WTC11 (cell line): ENCODE results near the gene HACD3. TPM values are rescaled to one million over a fixed set of nuclear protein-coding genes. Genes with fewer than 3 reads are reported as not detected.
"Not testable (repeated sequence)": the region's sequence is repeated elsewhere in the genome, so short reads cannot be mapped to it uniquely, and the experiment has no call there.

Experiments used
- ATAC-seq: fragments of 200-7000 bp; cut with Tn5 transposase; 2 replicates; pipeline ENCODE4 v1.10.0; 2021; ENCODE audit warnings: mild to moderate bottlenecking, moderate library complexity
- CTCF ChIA-PET: fragments of 300-600 bp; sonication (Branson Sonifier 250); formaldehyde crosslinking; loops from one replicate; lab custom pipeline; 2021; ENCODE audit warnings: antibody characterized with exemption; lab: Charles Lee
- POLR2A ChIA-PET: fragments of 350-600 bp; sonication (Branson Sonifier 250); formaldehyde crosslinking; loops from one replicate; lab custom pipeline; 2021; ENCODE audit warnings: antibody characterized with exemption; lab: Charles Lee
- DNase-seq: peaks from one replicate; pipeline ENCODE4 v3.0.0; 2021; ENCODE audit warnings: low spot score
- H3K27ac Mint-ChIP-seq: 2 replicates; pipeline ENCODE4 v1.8.0; 2021; ENCODE audit warnings: mixed read lengths
- H3K27me3 Mint-ChIP-seq: 2 replicates; pipeline ENCODE4 v1.8.0; 2021; ENCODE audit warnings: low read depth, mild to moderate bottlenecking, moderate library complexity, mixed read lengths
- H3K36me3 Mint-ChIP-seq: 2 replicates; pipeline ENCODE4 v1.8.0; 2021; ENCODE audit warnings: mixed read lengths
- H3K4me1 Mint-ChIP-seq: 2 replicates; pipeline ENCODE4 v1.8.0; 2022; ENCODE audit warnings: mixed read lengths
- H3K4me3 Mint-ChIP-seq: 2 replicates; pipeline ENCODE4 v1.8.0; 2021; ENCODE audit warnings: mild to moderate bottlenecking, moderate library complexity, mixed read lengths
- H3K9me3 Mint-ChIP-seq: 2 replicates; pipeline ENCODE4 v1.8.0; 2021; ENCODE audit warnings: mixed read lengths
- ARID4B ChIP-seq: sonication (generic); formaldehyde crosslinking; IDR thresholded peaks from 2 replicates; pipeline ENCODE4 v1.8.0; 2023; ENCODE audit warnings: missing genetic modification reagents, mild to moderate bottlenecking, borderline replicate concordance
- ATF6 ChIP-seq: sonication (generic); formaldehyde crosslinking; IDR thresholded peaks from 2 replicates; pipeline ENCODE4 v1.8.1; 2023; ENCODE audit warnings: mild to moderate bottlenecking, missing genetic modification reagents
- CTCF ChIP-seq: fragments of 200-600 bp; IDR thresholded peaks from 2 replicates; pipeline ENCODE4 v1.8.0; 2022; ENCODE audit warnings: antibody characterized with exemption
- FOXK1 ChIP-seq: sonication (generic); formaldehyde crosslinking; IDR thresholded peaks from 2 replicates; pipeline ENCODE4 v1.8.0; 2022; ENCODE audit warnings: mild to moderate bottlenecking, moderate library complexity, missing genetic modification reagents
- GTF2I ChIP-seq: fragments of 250-450 bp; sonication (Bioruptor Pico); conservative IDR thresholded peaks from 2 replicates; pipeline ENCODE4 v1.4.0; 2021; ENCODE audit warnings: mild to moderate bottlenecking
- HMGA2 ChIP-seq: fragments of 250-450 bp; sonication (Bioruptor Pico); IDR thresholded peaks from 2 replicates; pipeline ENCODE4 v1.4.0; 2021; ENCODE audit warnings: mild to moderate bottlenecking, moderate library complexity
- HMGXB4 ChIP-seq: sonication (generic); formaldehyde crosslinking; IDR thresholded peaks from 2 replicates; pipeline ENCODE4 v1.8.1; 2023; ENCODE audit warnings: mild to moderate bottlenecking, moderate library complexity, missing genetic modification reagents
- IRF1 ChIP-seq: sonication (generic); formaldehyde crosslinking; IDR thresholded peaks from 2 replicates; pipeline ENCODE4 v1.8.0; 2023; ENCODE audit warnings: missing genetic modification reagents
- IRF2 ChIP-seq: sonication (generic); formaldehyde crosslinking; IDR thresholded peaks from 2 replicates; pipeline ENCODE4 v1.8.0; 2022; ENCODE audit warnings: low read depth, missing genetic modification reagents, borderline replicate concordance
- JUN ChIP-seq: sonication (generic); formaldehyde crosslinking; IDR thresholded peaks from 2 replicates; pipeline ENCODE4 v1.8.0; 2023; ENCODE audit warnings: mild to moderate bottlenecking, missing genetic modification reagents
- PREB ChIP-seq: sonication (generic); formaldehyde crosslinking; IDR thresholded peaks from 2 replicates; pipeline ENCODE4 v1.8.1; 2022; ENCODE audit warnings: mild to moderate bottlenecking, missing genetic modification reagents, moderate library complexity, borderline replicate concordance
- RELA ChIP-seq: sonication (generic); formaldehyde crosslinking; IDR thresholded peaks from 2 replicates; pipeline ENCODE4 v1.8.1; 2022; ENCODE audit warnings: missing genetic modification reagents, mild to moderate bottlenecking, borderline replicate concordance
- TEAD1 ChIP-seq: sonication (generic); formaldehyde crosslinking; IDR thresholded peaks from 2 replicates; pipeline ENCODE4 v1.8.0; 2022; ENCODE audit warnings: mild to moderate bottlenecking, missing genetic modification reagents
- ZNF219 ChIP-seq: sonication (generic); formaldehyde crosslinking; IDR thresholded peaks from 2 replicates; pipeline ENCODE4 v1.8.0; 2023; ENCODE audit warnings: missing genetic modification reagents, mild to moderate bottlenecking, borderline replicate concordance
- ZNF281 ChIP-seq: sonication (generic); formaldehyde crosslinking; IDR thresholded peaks from 2 replicates; pipeline ENCODE4 v1.8.0; 2023; ENCODE audit warnings: mild to moderate bottlenecking, missing genetic modification reagents
- total RNA-seq: library from RNA; stranded (reverse); gene quantifications from 3 replicates; pipeline ENCODE4 v1.2.3, GENCODE V29; 2021

HACD3 gene
- total RNA-seq, 1 experiment from 2014 or later: 95.9 TPM

- ATAC-seq (no peak), DNase-seq (no peak)
- POLR2A ChIA-PET: no interaction called here
- Mint-ChIP-seq H3K36me3 (peaks cover 4% of the 10 kb centered on the region), H3K4me3 (no peak overlapping the region), H3K4me1 (peaks cover 22% of the 10 kb centered on the region), H3K27me3 (no peaks in the 10 kb centered on the region), H3K9me3 (peaks cover 3% of the 10 kb centered on the region; the same call in 1 of the 2 replicates), H3K27ac (peak overlapping the region; percentile 20; the same call in 1 of the 2 replicates)
- CTCF ChIA-PET: no interaction called here
- no peak for TF ChIP-seq GTF2I (CRISPR knock-in tag)
- no peak for TF ChIP-seq ZNF219 (CRISPR knock-in tag)
- TF ChIP-seq, all 79 proteins: peak for 0
Measured at GRCh38 chr15:65547841-65548240, 17.6 kb downstream of the HACD3 start.

GRCh38 chr15:65549288-65549687 is 19.0 kb downstream of the HACD3 start:
- not testable (repeated sequence) for H3K27ac Mint-ChIP-seq
- CTCF ChIA-PET: interaction anchor here (0.6 to 1.2 kb wide), 3 partner anchors 62 to 747 kb away, joined by 3 to 4 read pairs (median 3); partner anchors contain the start of gene INTS14

GRCh38 chr15:65550681-65551098 is 20.4 kb downstream of the HACD3 start:
- DNase-seq (no peak), ATAC-seq (peak; percentile 43)
- Mint-ChIP-seq H3K27ac (peak overlapping the region; percentile 58), H3K27me3 (no peaks in the 10 kb centered on the region), H3K4me3 (no peak overlapping the region), H3K9me3 (peaks cover 3% of the 10 kb centered on the region; the same call in 1 of the 2 replicates), H3K4me1 (peaks cover 19% of the 10 kb centered on the region), H3K36me3 (peaks cover 28% of the 10 kb centered on the region)
- ChIA-PET CTCF (interaction anchor here (1.4 kb wide), 1 partner anchor 60 kb away, joined by 3 read pairs; the partner anchor contains the start of gene INTS14), POLR2A (no interaction called here)
- no peak for TF ChIP-seq IRF2
- TF ChIP-seq ATF6 (CRISPR knock-in tag): no peak
- TF ChIP-seq CTCF: no peak
- no peak for TF ChIP-seq ZNF281
- no peak for TF ChIP-seq TEAD1 (CRISPR knock-in tag)
- no peak for TF ChIP-seq HMGXB4 (CRISPR knock-in tag)
- no peak for TF ChIP-seq ARID4B (CRISPR knock-in tag)
- TF ChIP-seq PREB (CRISPR knock-in tag): no peak
- TF ChIP-seq IRF1 (CRISPR knock-in tag): no peak
- TF ChIP-seq RELA (CRISPR knock-in tag): no peak
- no peak for TF ChIP-seq FOXK1 (CRISPR knock-in tag)
- no peak for TF ChIP-seq JUN (CRISPR knock-in tag)
- no peak for TF ChIP-seq HMGA2 (CRISPR knock-in tag)

More at GRCh38 chr15:65549288-65549687, 19.0 kb downstream of the HACD3 start:
- H3K4me3 Mint-ChIP-seq, H3K9me3 Mint-ChIP-seq, POLR2A ChIA-PET, ATAC-seq, DNase-seq, H3K27me3 Mint-ChIP-seq: not testable (repeated sequence)
- H3K4me1 Mint-ChIP-seq: peaks cover 22% of the 10 kb centered on the region
- peaks cover 16% of the 10 kb centered on the region for H3K36me3 Mint-ChIP-seq
